Activated CD8-positive, alpha-beta memory T cell treated with anti-CD3 and anti-CD28 coated beads, Interleukin-2, amount 50 U/mL, for 1 hour (primary cell): Measurements from ENCODE around the gene NDUFS8.
"Not testable (repeated sequence)": the region's sequence is repeated elsewhere in the genome, so short reads cannot be mapped to it uniquely, and the experiment has no call there.

Experiments
- DNase-seq: peaks from one replicate; pipeline ENCODE4 v3.0.0-alpha.2; 2020; ENCODE audit errors: extremely low read depth

The NDUFS8 gene

GRCh38 chr11:68030318-68031143, at the start of gene NDUFS8:
Gene NDUFS8, plus strand, starts transcription at chr11:68030681. Its CDS starts 1,471 bp downstream, at chr11:68032152.
- peak; percentile 91 for DNase-seq

DNA sequence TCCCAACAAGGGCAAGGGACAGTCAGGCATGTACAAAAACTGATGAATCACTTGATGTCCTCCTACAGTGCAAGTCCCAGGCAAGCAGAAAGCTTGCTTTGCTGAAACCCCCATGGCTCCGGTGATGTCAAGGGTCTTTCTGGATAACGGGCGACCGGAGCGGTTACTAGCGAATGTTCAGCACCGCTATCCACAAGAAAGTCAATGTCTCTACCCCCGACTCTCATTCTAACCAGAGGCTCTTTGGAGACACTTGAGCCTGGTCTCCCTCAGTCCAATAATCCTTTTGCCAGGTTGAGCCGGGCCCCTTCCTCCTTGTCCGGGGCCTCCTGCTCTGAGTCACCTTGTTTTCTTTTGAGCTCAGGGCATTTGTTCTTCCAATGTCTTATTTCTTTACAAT, 49.3 kb upstream of the NDUFS8 start:
- DNase-seq, result not testable (repeated sequence)

- DNase-seq, result not testable (repeated sequence)
Observed at GRCh38 chr11:67982255-67982857, 48.1 kb upstream of the NDUFS8 start.

GRCh38 chr11:67983951-67984350, 46.5 kb upstream of the NDUFS8 start:
- no peak for DNase-seq

DNA sequence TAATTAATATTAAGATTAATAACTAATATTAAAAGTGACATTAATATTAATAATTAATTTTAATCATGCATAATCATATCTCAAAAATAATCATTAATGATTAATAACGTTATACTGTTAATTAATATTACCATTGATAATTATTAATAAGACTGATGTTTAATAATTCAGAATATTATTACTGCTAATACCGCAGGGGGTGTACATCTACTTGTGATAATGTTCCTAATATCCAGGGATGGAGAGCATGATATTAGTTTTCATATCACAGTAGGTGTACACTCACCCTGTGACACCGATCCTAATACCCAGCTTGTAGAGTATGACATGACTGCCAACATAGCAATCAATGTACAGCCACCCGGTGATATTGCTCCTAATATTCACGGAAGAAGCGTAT, 45.2 kb upstream of the NDUFS8 start:
- not testable (repeated sequence) for DNase-seq

GRCh38 chr11:67990546-67991346, 39.7 kb upstream of the NDUFS8 start:
- not testable (repeated sequence) for DNase-seq

GRCh38 chr11:67991347-67992121, 38.9 kb upstream of the NDUFS8 start:
- not testable (repeated sequence) for DNase-seq

- not testable (repeated sequence) for DNase-seq
Observed at GRCh38 chr11:67993821-67994220, 36.7 kb upstream of the NDUFS8 start.

DNA sequence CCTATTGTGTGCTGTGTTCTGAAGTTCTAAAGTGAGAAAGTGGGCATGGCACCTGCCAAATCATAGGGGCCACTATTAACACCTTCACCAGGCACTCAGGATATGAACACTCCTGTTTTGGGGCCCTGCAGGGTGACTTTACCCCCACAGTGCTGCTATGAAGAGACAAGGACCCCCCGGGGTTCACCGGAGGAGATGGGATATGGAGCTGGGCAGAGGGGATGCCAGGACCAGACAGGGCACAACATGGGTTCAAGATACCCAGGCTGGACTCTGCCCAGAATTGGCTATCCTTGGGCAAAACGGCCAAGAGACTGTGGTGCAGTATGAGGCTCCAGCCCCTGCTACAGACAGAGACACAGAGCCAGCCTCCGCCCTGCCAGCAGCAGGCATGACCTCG, 36.1 kb upstream of the NDUFS8 start:
- not testable (repeated sequence) for DNase-seq

DNA sequence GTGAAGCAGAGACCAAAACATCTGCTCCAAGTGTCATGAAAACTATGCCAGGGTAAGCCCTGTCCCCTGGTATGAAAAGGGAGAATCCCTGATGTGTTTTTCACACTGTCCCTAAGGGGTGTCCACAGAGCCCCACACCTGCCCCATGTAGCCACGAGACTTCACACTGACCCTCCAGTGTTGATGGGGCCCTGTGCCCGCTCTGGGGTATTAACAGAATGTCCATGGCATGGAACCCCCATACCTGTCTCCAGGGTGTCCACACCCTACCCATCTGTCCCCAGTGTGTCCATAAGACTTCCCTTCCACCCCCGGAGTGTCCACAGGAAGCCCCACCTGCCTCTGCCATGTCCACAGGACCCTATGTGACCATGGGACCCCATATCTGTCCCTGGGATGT, 35.4 kb upstream of the NDUFS8 start:
- not testable (repeated sequence) for DNase-seq

DNA sequence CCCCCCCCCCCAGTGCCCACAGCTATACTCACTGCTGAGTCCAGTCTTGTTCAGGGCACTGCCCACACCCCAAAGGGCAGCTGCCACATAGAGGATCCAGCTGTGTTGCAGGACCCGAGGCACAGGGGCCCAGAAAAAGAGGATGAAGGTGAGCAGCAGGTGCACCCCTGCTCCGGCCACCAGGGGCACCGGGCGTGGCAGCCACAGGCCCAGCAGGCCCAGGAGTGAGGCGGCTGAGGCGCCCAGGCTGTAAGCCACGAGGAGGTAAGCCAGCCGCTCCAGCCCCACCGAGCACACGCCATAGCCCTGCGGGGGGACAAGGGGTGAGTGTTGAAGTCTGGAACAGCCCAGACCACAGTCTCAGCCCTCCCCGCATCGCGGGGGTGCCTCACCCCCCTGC, 34.9 kb upstream of the NDUFS8 start:
- not testable (repeated sequence) for DNase-seq

- DNase-seq, result no peak
Observed at GRCh38 chr11:67996051-67996450, 34.4 kb upstream of the NDUFS8 start.

DNA sequence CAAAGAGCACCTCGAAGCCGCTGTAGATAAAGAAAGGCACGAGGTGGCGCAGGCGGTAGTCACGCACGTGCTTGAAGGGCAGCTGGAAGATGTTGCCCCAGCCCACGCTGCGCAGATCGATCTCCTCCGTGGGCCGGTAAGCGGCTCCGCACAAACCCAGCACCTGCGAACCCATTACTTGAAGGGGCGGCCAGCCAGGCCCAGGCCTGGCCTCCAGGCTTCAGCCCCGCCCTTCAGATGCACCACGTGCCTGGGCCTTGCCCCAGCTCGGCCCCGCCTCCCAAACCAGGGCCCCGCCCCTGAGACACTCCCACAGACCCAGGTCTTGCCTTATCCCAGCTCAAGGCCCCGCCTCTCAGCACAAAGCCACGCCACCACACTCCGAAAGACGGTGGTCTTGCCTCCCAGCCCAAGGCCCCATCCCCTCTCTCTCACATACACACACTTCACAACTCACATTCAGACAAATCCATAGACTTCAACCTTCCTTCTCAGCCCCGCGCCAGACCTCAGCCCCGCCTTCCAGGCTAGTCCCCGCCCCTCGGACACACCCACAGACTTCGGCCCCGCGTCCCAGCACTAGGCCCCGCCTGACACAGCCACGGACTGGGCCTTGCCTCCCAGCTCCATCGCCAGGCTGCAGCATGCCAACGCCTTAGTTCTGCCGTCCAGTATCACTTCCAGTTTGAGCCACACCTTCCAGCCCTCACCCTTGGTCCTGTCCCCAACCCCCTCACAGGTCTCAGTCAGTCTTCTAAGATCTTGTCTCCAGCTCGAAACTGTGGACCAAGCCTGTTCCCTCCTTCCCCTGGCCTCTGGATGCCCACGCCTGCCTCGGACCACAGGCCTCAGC, 33.6 kb upstream of the NDUFS8 start:
- DNase-seq, result no peak

- no peak for DNase-seq
Observed at GRCh38 chr11:67997475-67997921, 33.0 kb upstream of the NDUFS8 start.

GRCh38 chr11:67998150-67999045, 32.1 kb upstream of the NDUFS8 start:
- no peak for DNase-seq

GRCh38 chr11:67999201-67999629, 31.3 kb upstream of the NDUFS8 start:
- no peak for DNase-seq

DNA sequence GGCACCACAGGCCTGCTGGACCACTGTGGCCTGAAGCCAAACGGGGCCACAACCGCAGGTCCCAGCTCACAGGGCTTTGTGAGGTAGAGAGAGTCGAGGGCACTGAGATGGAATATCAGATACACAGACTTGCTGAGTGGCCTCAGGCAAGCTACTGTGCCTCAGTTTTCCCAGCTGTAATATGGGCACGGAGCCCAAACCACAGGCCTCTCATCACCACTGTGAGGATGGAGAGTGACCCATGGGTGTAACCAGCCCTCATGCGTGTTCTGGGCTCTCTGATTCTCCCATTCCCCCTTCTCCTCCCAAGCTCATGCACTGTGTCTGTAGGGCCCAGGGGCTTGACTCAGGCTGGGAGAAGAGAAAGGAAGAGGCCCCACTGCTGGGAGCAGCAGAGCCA, 30.8 kb upstream of the NDUFS8 start:
- DNase-seq, result no peak

DNA sequence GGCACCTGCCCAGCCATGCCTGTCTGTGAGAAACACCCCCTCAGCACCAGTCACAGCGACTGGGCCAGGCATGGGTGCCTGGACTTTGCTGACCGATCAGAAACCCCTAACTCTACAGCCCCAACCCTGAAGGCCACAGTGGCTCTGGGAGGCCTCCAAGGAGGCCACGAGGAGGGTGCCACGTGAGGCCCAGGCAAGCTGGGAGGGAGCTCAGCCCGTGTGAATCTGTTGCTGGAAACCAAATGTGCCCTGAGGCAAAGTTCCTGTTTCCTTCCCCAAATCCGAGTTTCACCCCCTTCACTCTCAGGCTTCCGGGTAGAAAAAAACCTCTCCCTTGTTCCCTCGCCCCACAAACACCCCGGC, 27.9 kb upstream of the NDUFS8 start:
- no peak for DNase-seq
